MM.1S (cell line): ENCODE results near the gene SLC13A2.

ENCODE experiments used
- DNase-seq: peaks from one replicate; pipeline ENCODE4 v3.0.0-alpha.2; 2015
- H2AFZ ChIP-seq: fragments of 300-600 bp; sonication (generic); 2 replicates; pipeline ENCODE4 v1.6.0; 2016; ENCODE audit warnings: antibody characterized with exemption, low read length
- H3F3A ChIP-seq: fragments of 300-600 bp; sonication (generic); 2 replicates; pipeline ENCODE4 v1.6.1; 2016; ENCODE audit warnings: mild to moderate bottlenecking, antibody characterized with exemption, low read length, moderate library complexity, mixed read lengths; ENCODE audit not compliant: insufficient read depth
- H3K27ac ChIP-seq: fragments of 300-600 bp; sonication (generic); 2 replicates; pipeline ENCODE4 v1.5.1; 2016; ENCODE audit warnings: mild to moderate bottlenecking, low read length
- H3K27me3 ChIP-seq: fragments of 300-600 bp; sonication (generic); replicated peaks from 2 replicates; pipeline ENCODE4 v1.6.0; 2016; ENCODE audit warnings: low read length; ENCODE audit not compliant: insufficient read depth
- H3K36me3 ChIP-seq: fragments of 300-600 bp; sonication (generic); replicated peaks from 2 replicates; pipeline ENCODE4 v1.6.1; 2016; ENCODE audit warnings: mild to moderate bottlenecking, low read length, mixed read lengths; ENCODE audit not compliant: insufficient read depth
- H3K4me1 ChIP-seq: fragments of 300-600 bp; sonication (generic); 2 replicates; pipeline ENCODE4 v1.6.1; 2016; ENCODE audit warnings: low read length, mixed read lengths
- H3K4me2 ChIP-seq: fragments of 300-600 bp; sonication (generic); 2 replicates; pipeline ENCODE4 v1.6.0; 2016; ENCODE audit warnings: low read depth, low read length
- H3K4me3 ChIP-seq: fragments of 300-600 bp; sonication (generic); 2 replicates; pipeline ENCODE4 v1.5.1; 2016; ENCODE audit warnings: low read length, mixed read lengths
- H3K79me2 ChIP-seq: fragments of 300-600 bp; sonication (generic); 2 replicates; pipeline ENCODE4 v1.6.1; 2016; ENCODE audit warnings: mixed run types, low read length, mixed read lengths
- H3K9ac ChIP-seq: fragments of 300-600 bp; sonication (generic); 2 replicates; pipeline ENCODE4 v1.6.1; 2016; ENCODE audit warnings: low read length, mixed read lengths
- H3K9me2 ChIP-seq: fragments of 300-600 bp; sonication (generic); replicated peaks from 2 replicates; pipeline ENCODE4 v1.6.1; 2016; ENCODE audit warnings: mild to moderate bottlenecking, low read length, mixed read lengths; ENCODE audit not compliant: insufficient read depth
- H3K9me3 ChIP-seq: fragments of 300-600 bp; sonication (generic); replicated peaks from 2 replicates; pipeline ENCODE4 v1.6.1; 2016; ENCODE audit warnings: mild to moderate bottlenecking, low read length, mixed read lengths; ENCODE audit not compliant: insufficient read depth
- H4K20me1 ChIP-seq: fragments of 300-600 bp; sonication (generic); 2 replicates; pipeline ENCODE4 v1.6.1; 2016; ENCODE audit warnings: mild to moderate bottlenecking, low read length, moderate library complexity, mixed read lengths; ENCODE audit not compliant: insufficient read depth
- CTCF ChIP-seq: fragments of 300-600 bp; sonication (generic); IDR thresholded peaks from 2 replicates; pipeline ENCODE4 v1.5.1; 2016; ENCODE audit warnings: antibody characterized with exemption, low read length, mixed read lengths
- EZH2 ChIP-seq: fragments of 300-600 bp; sonication (generic); optimal IDR thresholded peaks from 2 replicates; pipeline ENCODE3; 2017; ENCODE audit warnings: low read depth, mild to moderate bottlenecking, antibody characterized with exemption, low read length, mixed read lengths
- EZH2phosphoT487 ChIP-seq: fragments of 300-600 bp; sonication (generic); IDR thresholded peaks from 2 replicates; pipeline ENCODE4 v1.6.1; 2018; ENCODE audit warnings: antibody characterized with exemption, low read length

Gene SLC13A2

GRCh38 chr17:28491286-28491685 is 17.8 kb downstream of the SLC13A2 start:
- no peaks in the 10 kb centered on the region for H3K4me1 ChIP-seq
- no peaks in the 10 kb centered on the region for H3K36me3 ChIP-seq
- no peaks in the 10 kb centered on the region for H3K9me2 ChIP-seq
- DNase-seq = no peak
- no peaks in the 10 kb centered on the region for H4K20me1 ChIP-seq
- H3K79me2 ChIP-seq = no peaks in the 10 kb centered on the region
- peaks cover 90% of the 10 kb centered on the region for H3K27me3 ChIP-seq
- H3F3A ChIP-seq = no peaks in the 10 kb centered on the region
- H2AFZ ChIP-seq = no peak overlapping the region
- no peak overlapping the region for H3K4me3 ChIP-seq
- H3K4me2 ChIP-seq = no peak overlapping the region
- H3K27ac ChIP-seq = no peak overlapping the region
- no peak for TF ChIP-seq EZH2phosphoT487
- no peak for TF ChIP-seq CTCF
- no peak for TF ChIP-seq EZH2
- H3K9me3 ChIP-seq = no peaks in the 10 kb centered on the region
- H3K9ac ChIP-seq = no peak overlapping the region

- Histone ChIP-seq H3K27me3 (peaks cover 95% of the 10 kb centered on the region), H3F3A (no peaks in the 10 kb centered on the region), H4K20me1 (no peaks in the 10 kb centered on the region), H3K9me2 (no peaks in the 10 kb centered on the region), H3K27ac (no peak overlapping the region), H3K36me3 (no peaks in the 10 kb centered on the region), H3K4me2 (no peak overlapping the region), H2AFZ (no peak overlapping the region), H3K4me1 (no peaks in the 10 kb centered on the region), H3K4me3 (no peak overlapping the region), H3K9me3 (no peaks in the 10 kb centered on the region), H3K9ac (no peak overlapping the region), H3K79me2 (no peaks in the 10 kb centered on the region)
- no peak for TF ChIP-seq EZH2phosphoT487
- no peak for TF ChIP-seq CTCF
- no peak for TF ChIP-seq EZH2
- no peak for DNase-seq
These were observed 18.4 kb downstream of the SLC13A2 start for GRCh38 chr17:28491860-28492259.

- no peak overlapping the region for H3K4me2 ChIP-seq
- H3K4me3 ChIP-seq = no peak overlapping the region
- no peaks in the 10 kb centered on the region for H3K79me2 ChIP-seq
- no peak for DNase-seq
- peaks cover 97% of the 10 kb centered on the region for H3K27me3 ChIP-seq
- no peak overlapping the region for H3K9ac ChIP-seq
- H3F3A ChIP-seq = no peaks in the 10 kb centered on the region
- H3K9me2 ChIP-seq = no peaks in the 10 kb centered on the region
- H4K20me1 ChIP-seq = no peaks in the 10 kb centered on the region
- no peaks in the 10 kb centered on the region for H3K4me1 ChIP-seq
- H2AFZ ChIP-seq = no peak overlapping the region
- no peaks in the 10 kb centered on the region for H3K36me3 ChIP-seq
- H3K9me3 ChIP-seq = no peaks in the 10 kb centered on the region
- TF ChIP-seq CTCF (no peak), EZH2 (no peak), EZH2phosphoT487 (no peak)
- H3K27ac ChIP-seq = no peak overlapping the region
These were observed 19.2 kb downstream of the SLC13A2 start for GRCh38 chr17:28492352-28493310.
